Measurements from ENCODE around the gene AMN1.

AMN1 gene

DNA sequence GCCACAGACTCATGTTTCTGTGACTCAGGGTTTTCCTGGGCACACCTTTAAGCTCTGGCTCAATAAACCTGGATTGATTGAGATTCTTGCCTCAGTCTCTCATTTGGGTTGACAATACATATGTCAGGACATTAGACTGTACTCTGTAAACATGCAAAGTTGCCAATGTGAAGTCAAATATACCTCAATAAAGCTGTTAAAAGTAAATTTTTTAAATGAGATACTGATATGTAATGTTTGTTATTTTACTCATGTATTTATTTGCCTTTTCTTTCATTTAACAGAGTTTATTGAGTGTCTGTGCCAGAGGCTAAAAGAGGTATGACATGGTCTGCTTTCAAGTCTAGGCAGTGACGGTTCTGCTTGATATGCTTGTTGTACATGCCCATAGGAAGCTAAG is 73.0 kb downstream of the AMN1 start:
- H3K4me1 ChIP-seq (ENCODE audit: insufficient read depth, low read length, poor library complexity, severe bottlenecking) = peaks cover 15% of the 10 kb centered on the region
- H3K79me2 ChIP-seq (ENCODE audit: insufficient read depth, low read length) = no peaks in the 10 kb centered on the region
- H3K4me2 ChIP-seq (ENCODE audit: low read depth, low read length, poor library complexity, severe bottlenecking) = no peak overlapping the region
- no peaks in the 10 kb centered on the region for H3K27me3 ChIP-seq (ENCODE audit: insufficient read depth, low read length, poor library complexity, severe bottlenecking)
- H3F3A ChIP-seq (ENCODE audit: low read depth) = no peaks in the 10 kb centered on the region
- no peaks in the 10 kb centered on the region for H3K9me3 ChIP-seq (ENCODE audit: insufficient read depth, low read depth, low read length)
- TF ChIP-seq EZH2phosphoT487 (IDR thresholded peaks at IDR 0.05; ENCODE audit: borderline replicate concordance) = no peak
- TF ChIP-seq CTCF (conservative IDR thresholded peaks at IDR 0.05; ENCODE audit: low read length) = no peak
- H3K9ac ChIP-seq (ENCODE audit: low read depth, low read length, poor library complexity, severe bottlenecking) = no peak overlapping the region
- H2AFZ ChIP-seq (ENCODE audit: low read length) = 0 out of 2 replicates have a peak overlapping the region, but pooled peaks have one; percentile 44
- H3K9me2 ChIP-seq (replicated peaks; ENCODE audit: low read depth, low read length) = no peaks in the 10 kb centered on the region
- no peaks in the 10 kb centered on the region for H3K36me3 ChIP-seq (ENCODE audit: insufficient read depth, low read length)
- H4K20me1 ChIP-seq (ENCODE audit: insufficient read depth, low read length, poor library complexity, severe bottlenecking) = no peaks in the 10 kb centered on the region
- H3K4me3 ChIP-seq (ENCODE audit: low read length, poor library complexity, severe bottlenecking) = no peak overlapping the region

- Histone ChIP-seq H3K9ac (ENCODE audit: low read depth, low read length, poor library complexity, severe bottlenecking) (no peak overlapping the region), H3K4me1 (ENCODE audit: insufficient read depth, low read length, poor library complexity, severe bottlenecking) (peaks cover 14% of the 10 kb centered on the region), H3K4me2 (ENCODE audit: low read depth, low read length, poor library complexity, severe bottlenecking) (no peak overlapping the region), H3K36me3 (ENCODE audit: insufficient read depth, low read length) (no peaks in the 10 kb centered on the region), H3K9me3 (ENCODE audit: insufficient read depth, low read depth, low read length) (no peaks in the 10 kb centered on the region), H3K27me3 (ENCODE audit: insufficient read depth, low read length, poor library complexity, severe bottlenecking) (no peaks in the 10 kb centered on the region), H3K4me3 (ENCODE audit: low read length, poor library complexity, severe bottlenecking) (no peak overlapping the region), H3K79me2 (ENCODE audit: insufficient read depth, low read length) (no peaks in the 10 kb centered on the region), H3K9me2 (replicated peaks; ENCODE audit: low read depth, low read length) (no peaks in the 10 kb centered on the region), H2AFZ (ENCODE audit: low read length) (no peak overlapping the region), H4K20me1 (ENCODE audit: insufficient read depth, low read length, poor library complexity, severe bottlenecking) (no peaks in the 10 kb centered on the region), H3F3A (ENCODE audit: low read depth) (no peaks in the 10 kb centered on the region)
- TF ChIP-seq CTCF (conservative IDR thresholded peaks at IDR 0.05; ENCODE audit: low read length) = no peak
- no peak for TF ChIP-seq EZH2phosphoT487 (IDR thresholded peaks at IDR 0.05; ENCODE audit: borderline replicate concordance)
These were observed 73.6 kb downstream of the AMN1 start for GRCh38 chr12:31655208-31655607.

GRCh38 chr12:31651893-31652521 is 76.8 kb downstream of the AMN1 start:
- Histone ChIP-seq H3K4me3 (ENCODE audit: low read length, poor library complexity, severe bottlenecking) (no peak overlapping the region), H2AFZ (ENCODE audit: low read length) (peak overlapping the region; percentile 89; the same call in 1 of the 2 replicates)

More at GRCh38 chr12:31651893-31652521, 76.8 kb downstream of the AMN1 start:
- TF ChIP-seq CTCF (conservative IDR thresholded peaks at IDR 0.05; ENCODE audit: low read length) (no peak), EZH2phosphoT487 (IDR thresholded peaks at IDR 0.05; ENCODE audit: borderline replicate concordance) (no peak)
- H4K20me1 ChIP-seq (ENCODE audit: insufficient read depth, low read length, poor library complexity, severe bottlenecking) = no peaks in the 10 kb centered on the region
- H3K9me2 ChIP-seq (replicated peaks; ENCODE audit: low read depth, low read length) = no peaks in the 10 kb centered on the region
- H3K4me2 ChIP-seq (ENCODE audit: low read depth, low read length, poor library complexity, severe bottlenecking) = no peak overlapping the region
- peaks cover 2% of the 10 kb centered on the region for H3K4me1 ChIP-seq (ENCODE audit: insufficient read depth, low read length, poor library complexity, severe bottlenecking)
- no peaks in the 10 kb centered on the region for H3F3A ChIP-seq (ENCODE audit: low read depth)
- no peaks in the 10 kb centered on the region for H3K27me3 ChIP-seq (ENCODE audit: insufficient read depth, low read length, poor library complexity, severe bottlenecking)
- H3K36me3 ChIP-seq (ENCODE audit: insufficient read depth, low read length) = no peaks in the 10 kb centered on the region
- H3K9me3 ChIP-seq (ENCODE audit: insufficient read depth, low read depth, low read length) = no peaks in the 10 kb centered on the region
- H3K9ac ChIP-seq (ENCODE audit: low read depth, low read length, poor library complexity, severe bottlenecking) = no peak overlapping the region
- no peaks in the 10 kb centered on the region for H3K79me2 ChIP-seq (ENCODE audit: insufficient read depth, low read length)

Data from Loucy (cell line).